ENCODE measurements around the gene RAP1GAP. TPM values are rescaled to one million over a fixed set of nuclear protein-coding genes. Genes with fewer than 3 reads are reported as not detected.

Gene RAP1GAP
- total RNA-seq, 2 experiments from 2014 or later, result 0.20 to 0.44 TPM

GRCh38 chr1:21584096-21584495 lies 85.1 kb downstream of the RAP1GAP start:
- H3K4me3 Mint-ChIP-seq, result no peak overlapping the region
- no peaks in the 10 kb centered on the region for H3K9me3 Mint-ChIP-seq
- H3K27me3 Mint-ChIP-seq, result peaks cover 30% of the 10 kb centered on the region
- Histone ChIP-seq H3K4me3 (ENCODE audit: low read length) (no peak overlapping the region), H3K9me3 (ENCODE audit: control insufficient read depth in 1 of 2, insufficient read depth in 1 of 2, low read length in 2 of 2) (no peaks in the 10 kb centered on the region), H3K27me3 (ENCODE audit: control insufficient read depth in 1 of 2, insufficient read depth in 2 of 2, low read length in 2 of 2) (peaks cover 0 to 3% of the 10 kb centered on the region in 2 experiments), H3K4me1 (ENCODE audit: insufficient read depth, low read length) (no peaks in the 10 kb centered on the region), H3K36me3 (ENCODE audit: insufficient read depth, low read length) (no peaks in the 10 kb centered on the region), H3K27ac (ENCODE audit: low read depth in 1 of 2, low read length in 2 of 2) (no peak overlapping the region)
- H3K4me1 Mint-ChIP-seq (ENCODE audit: low read depth), result no peaks in the 10 kb centered on the region
- POLR2A ChIA-PET, result no interaction called here
- CTCF ChIA-PET, result no interaction called here
- ATAC-seq (ENCODE audit: poor library complexity) (no peak), DNase-seq (no peak)
- H3K36me3 Mint-ChIP-seq (ENCODE audit: low read depth), result no peaks in the 10 kb centered on the region
- intact Hi-C loops (cut with DNase I, micrococcal nuclease), result no loop called here
- no peak for TF ChIP-seq CTCF (IDR thresholded peaks at IDR 0.05)
- H3K27ac Mint-ChIP-seq, result no peak overlapping the region

GRCh38 chr1:21579791-21580190 lies 89.4 kb downstream of the RAP1GAP start:
- Histone ChIP-seq H3K27ac (ENCODE audit: low read depth in 1 of 2, low read length in 2 of 2) (no peak overlapping the region), H3K36me3 (ENCODE audit: insufficient read depth, low read length) (no peaks in the 10 kb centered on the region), H3K9me3 (ENCODE audit: control insufficient read depth in 1 of 2, insufficient read depth in 1 of 2, low read length in 2 of 2) (no peaks in the 10 kb centered on the region), H3K27me3 (ENCODE audit: control insufficient read depth in 1 of 2, insufficient read depth in 2 of 2, low read length in 2 of 2) (peaks cover 0 to 2% of the 10 kb centered on the region in 2 experiments), H3K4me3 (ENCODE audit: low read length) (no peak overlapping the region), H3K4me1 (ENCODE audit: insufficient read depth, low read length) (no peaks in the 10 kb centered on the region)
- no peak for TF ChIP-seq CTCF (IDR thresholded peaks at IDR 0.05)
- Mint-ChIP-seq H3K4me1 (ENCODE audit: low read depth) (no peaks in the 10 kb centered on the region), H3K27ac (no peak overlapping the region), H3K27me3 (peaks cover 14% of the 10 kb centered on the region), H3K9me3 (no peaks in the 10 kb centered on the region), H3K36me3 (ENCODE audit: low read depth) (no peaks in the 10 kb centered on the region), H3K4me3 (no peak overlapping the region)
- intact Hi-C loops (cut with DNase I, micrococcal nuclease), result no loop called here
- CTCF ChIA-PET, result interaction anchor here (0.5 kb wide), 1 partner anchor 96 kb away, joined by 3 read pairs; no protein-coding TSS in a partner anchor
- no peak for DNase-seq
- POLR2A ChIA-PET, result no interaction called here
- no peak for ATAC-seq (ENCODE audit: poor library complexity)

GRCh38 chr1:21577933-21578332 lies 91.2 kb downstream of the RAP1GAP start:
- ATAC-seq (ENCODE audit: poor library complexity), result no peak
- H3K9me3 ChIP-seq (ENCODE audit: control insufficient read depth in 1 of 2, insufficient read depth in 1 of 2, low read length in 2 of 2), result no peaks in the 10 kb centered on the region
- ChIA-PET POLR2A (no interaction called here), CTCF (no interaction called here)
- H3K4me1 ChIP-seq (ENCODE audit: insufficient read depth, low read length), result no peaks in the 10 kb centered on the region
- H3K4me3 ChIP-seq (ENCODE audit: low read length), result no peak overlapping the region
- H3K36me3 ChIP-seq (ENCODE audit: insufficient read depth, low read length), result no peaks in the 10 kb centered on the region
- H3K27ac ChIP-seq (ENCODE audit: low read depth in 1 of 2, low read length in 2 of 2), result no peak overlapping the region
- no peak overlapping the region for H3K4me3 Mint-ChIP-seq
- H3K9me3 Mint-ChIP-seq, result no peaks in the 10 kb centered on the region
- no peaks in the 10 kb centered on the region for H3K4me1 Mint-ChIP-seq (ENCODE audit: low read depth)
- no peak overlapping the region for H3K27ac Mint-ChIP-seq
- no peak for TF ChIP-seq CTCF (IDR thresholded peaks at IDR 0.05)
- peaks cover 18% of the 10 kb centered on the region for H3K27me3 Mint-ChIP-seq
- H3K36me3 Mint-ChIP-seq (ENCODE audit: low read depth), result no peaks in the 10 kb centered on the region
- intact Hi-C loops (cut with DNase I, micrococcal nuclease), result no loop called here
- no peak for DNase-seq
- H3K27me3 ChIP-seq (ENCODE audit: control insufficient read depth in 1 of 2, insufficient read depth in 2 of 2, low read length in 2 of 2), result peaks cover 8 to 10% of the 10 kb centered on the region in 2 experiments

All from CD4-positive, alpha-beta T cell (primary cell).